ENCODE results near the gene TSPYL1.

DNA sequence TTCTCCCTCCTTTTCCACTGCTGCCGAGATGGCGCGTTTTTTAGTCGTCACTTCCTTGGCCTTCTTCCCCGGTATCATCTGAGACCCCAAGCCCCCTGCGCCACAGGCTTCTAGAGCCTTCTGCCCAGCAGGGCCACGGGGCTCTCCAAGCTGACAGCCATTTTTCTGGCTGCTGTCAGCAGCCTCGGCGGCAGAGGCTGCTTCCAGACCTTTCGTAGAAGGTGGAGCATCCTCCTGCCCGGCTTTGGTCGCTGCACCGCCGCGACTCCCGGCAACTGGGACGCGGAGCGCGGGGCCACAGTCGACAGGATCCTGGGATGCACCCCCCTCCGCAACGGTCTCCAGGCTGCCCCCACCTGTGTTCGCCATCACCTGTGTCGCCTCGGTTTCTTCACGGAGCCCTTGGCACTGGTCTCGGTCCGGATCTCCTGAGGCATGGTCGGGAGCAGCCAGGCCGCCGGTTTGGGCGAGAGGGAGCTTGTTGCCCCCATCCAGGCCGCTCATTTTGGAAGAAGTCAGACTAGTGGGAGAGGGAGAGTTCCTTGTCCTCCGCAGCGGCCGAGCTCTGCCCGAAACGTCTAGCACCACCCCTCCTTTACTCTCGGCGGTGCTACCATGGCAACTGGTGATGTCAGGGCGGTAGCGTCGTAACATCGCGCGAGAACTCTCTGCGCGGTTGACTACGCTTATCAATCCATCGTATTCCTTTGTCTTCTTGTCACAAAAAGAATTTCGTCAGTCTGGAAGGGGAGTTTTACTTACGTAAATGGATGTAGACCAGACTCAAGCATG is 26.0 kb downstream of the TSPYL1 start, which contains the start of gene TSPYL4:
- TF ChIP-seq, protein P1, sequence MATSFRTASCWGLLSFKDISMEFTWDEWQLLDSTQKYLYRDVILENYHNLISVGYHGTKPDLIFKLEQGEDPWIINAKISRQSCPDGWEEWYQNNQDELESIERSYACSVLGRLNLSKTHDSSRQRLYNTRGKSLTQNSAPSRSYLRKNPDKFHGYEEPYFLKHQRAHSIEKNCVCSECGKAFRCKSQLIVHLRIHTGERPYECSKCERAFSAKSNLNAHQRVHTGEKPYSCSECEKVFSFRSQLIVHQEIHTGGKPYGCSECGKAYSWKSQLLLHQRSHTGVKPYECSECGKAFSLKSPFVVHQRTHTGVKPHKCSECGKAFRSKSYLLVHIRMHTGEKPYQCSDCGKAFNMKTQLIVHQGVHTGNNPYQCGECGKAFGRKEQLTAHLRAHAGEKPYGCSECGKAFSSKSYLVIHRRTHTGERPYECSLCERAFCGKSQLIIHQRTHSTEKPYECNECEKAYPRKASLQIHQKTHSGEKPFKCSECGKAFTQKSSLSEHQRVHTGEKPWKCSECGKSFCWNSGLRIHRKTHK (tag by site-specific recombination; IDR thresholded peaks at IDR 0.05), result no peak
- 0 out of 2 replicates have a peak, but pooled peaks have one; percentile 24 for TF ChIP-seq GLI4 (tag by site-specific recombination; IDR thresholded peaks at IDR 0.05)
- TF ChIP-seq, protein P2, sequence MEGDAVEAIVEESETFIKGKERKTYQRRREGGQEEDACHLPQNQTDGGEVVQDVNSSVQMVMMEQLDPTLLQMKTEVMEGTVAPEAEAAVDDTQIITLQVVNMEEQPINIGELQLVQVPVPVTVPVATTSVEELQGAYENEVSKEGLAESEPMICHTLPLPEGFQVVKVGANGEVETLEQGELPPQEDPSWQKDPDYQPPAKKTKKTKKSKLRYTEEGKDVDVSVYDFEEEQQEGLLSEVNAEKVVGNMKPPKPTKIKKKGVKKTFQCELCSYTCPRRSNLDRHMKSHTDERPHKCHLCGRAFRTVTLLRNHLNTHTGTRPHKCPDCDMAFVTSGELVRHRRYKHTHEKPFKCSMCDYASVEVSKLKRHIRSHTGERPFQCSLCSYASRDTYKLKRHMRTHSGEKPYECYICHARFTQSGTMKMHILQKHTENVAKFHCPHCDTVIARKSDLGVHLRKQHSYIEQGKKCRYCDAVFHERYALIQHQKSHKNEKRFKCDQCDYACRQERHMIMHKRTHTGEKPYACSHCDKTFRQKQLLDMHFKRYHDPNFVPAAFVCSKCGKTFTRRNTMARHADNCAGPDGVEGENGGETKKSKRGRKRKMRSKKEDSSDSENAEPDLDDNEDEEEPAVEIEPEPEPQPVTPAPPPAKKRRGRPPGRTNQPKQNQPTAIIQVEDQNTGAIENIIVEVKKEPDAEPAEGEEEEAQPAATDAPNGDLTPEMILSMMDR (tag by site-specific recombination; IDR thresholded peaks at IDR 0.05), result 0 out of 2 replicates have a peak, but pooled peaks have one; percentile 12
- TF ChIP-seq, protein P3, sequence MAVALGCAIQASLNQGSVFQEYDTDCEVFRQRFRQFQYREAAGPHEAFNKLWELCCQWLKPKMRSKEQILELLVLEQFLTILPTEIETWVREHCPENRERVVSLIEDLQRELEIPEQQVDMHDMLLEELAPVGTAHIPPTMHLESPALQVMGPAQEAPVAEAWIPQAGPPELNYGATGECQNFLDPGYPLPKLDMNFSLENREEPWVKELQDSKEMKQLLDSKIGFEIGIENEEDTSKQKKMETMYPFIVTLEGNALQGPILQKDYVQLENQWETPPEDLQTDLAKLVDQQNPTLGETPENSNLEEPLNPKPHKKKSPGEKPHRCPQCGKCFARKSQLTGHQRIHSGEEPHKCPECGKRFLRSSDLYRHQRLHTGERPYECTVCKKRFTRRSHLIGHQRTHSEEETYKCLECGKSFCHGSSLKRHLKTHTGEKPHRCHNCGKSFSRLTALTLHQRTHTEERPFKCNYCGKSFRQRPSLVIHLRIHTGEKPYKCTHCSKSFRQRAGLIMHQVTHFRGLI (tag by site-specific recombination; IDR thresholded peaks at IDR 0.05), result no peak
- TF ChIP-seq, protein P4, sequence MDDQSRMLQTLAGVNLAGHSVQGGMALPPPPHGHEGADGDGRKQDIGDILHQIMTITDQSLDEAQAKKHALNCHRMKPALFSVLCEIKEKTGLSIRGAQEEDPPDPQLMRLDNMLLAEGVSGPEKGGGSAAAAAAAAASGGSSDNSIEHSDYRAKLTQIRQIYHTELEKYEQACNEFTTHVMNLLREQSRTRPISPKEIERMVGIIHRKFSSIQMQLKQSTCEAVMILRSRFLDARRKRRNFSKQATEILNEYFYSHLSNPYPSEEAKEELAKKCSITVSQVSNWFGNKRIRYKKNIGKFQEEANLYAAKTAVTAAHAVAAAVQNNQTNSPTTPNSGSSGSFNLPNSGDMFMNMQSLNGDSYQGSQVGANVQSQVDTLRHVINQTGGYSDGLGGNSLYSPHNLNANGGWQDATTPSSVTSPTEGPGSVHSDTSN (CRISPR knock-in tag; IDR thresholded peaks at IDR 0.05), result no peak; the same call in none of the 2 replicates
- TF ChIP-seq ZBTB7A (tag by site-specific recombination; IDR thresholded peaks at IDR 0.05; ENCODE audit: low read depth), result no peak
- no peak for TF ChIP-seq ZFP41 (tag by site-specific recombination; IDR thresholded peaks at IDR 0.05; ENCODE audit: borderline replicate concordance)
- TF ChIP-seq ZNF530 (tag by site-specific recombination; IDR thresholded peaks at IDR 0.05; ENCODE audit: low read depth), result no peak

Data from HEK293 (cell line).